ENCODE results near the gene LHPP.

- TF ChIP-seq POLR2AphosphoS5 (IDR thresholded peaks at IDR 0.05) = no peak
- no peak for TF ChIP-seq EP300 (IDR thresholded peaks at IDR 0.05)
- TF ChIP-seq CTCF (IDR thresholded peaks at IDR 0.05) = no peak
Observed at GRCh38 chr10:124658591-124659242, 197.1 kb downstream of the LHPP start.
